ENCODE data around the gene POP4.

- no peak for TF ChIP-seq POLR2A (IDR thresholded peaks at IDR 0.05)
- no peak for TF ChIP-seq CTCF (IDR thresholded peaks at IDR 0.05)
- TF ChIP-seq POLR2AphosphoS5 (IDR thresholded peaks at IDR 0.05), result no peak
- TF ChIP-seq EP300 (IDR thresholded peaks at IDR 0.05), result no peak
Observed at GRCh38 chr19:29629836-29630534, 23.9 kb downstream of the POP4 start.

All from stomach (tissue), 4 donors.